Panc1 (cell line): ENCODE measurements around the gene ANXA6. TPM values are rescaled to one million over a fixed set of nuclear protein-coding genes. Genes with fewer than 3 reads are reported as not detected.

Experiments
- ATAC-seq: fragments of 200-7000 bp; cut with Tn5 transposase; 2 replicates; pipeline ENCODE4 v1.9.1; 2020; ENCODE audit warnings: mild to moderate bottlenecking, moderate library complexity
- BruUV-seq: library from RNA; stranded (reverse); fragments of 400-500 nt; replicated peaks from 2 replicates; lab custom pipeline; 2021; lab: Mats Ljungman, UMichigan
- CTCF ChIA-PET: fragments of 300-600 bp; sonication (Branson Sonifier 250); formaldehyde crosslinking; loops from one replicate; lab custom pipeline; 2022; ENCODE audit warnings: antibody characterized with exemption; lab: Charles Lee
- POLR2A ChIA-PET: fragments of 300-600 bp; sonication (Branson Sonifier 250); formaldehyde crosslinking; loops from one replicate; lab custom pipeline; 2022; ENCODE audit warnings: antibody characterized with exemption; lab: Charles Lee
- DNase-seq: peaks from one replicate; pipeline ENCODE4 v3.0.0-alpha.2; 2010; ENCODE audit warnings: low read depth, low spot score
- H3K27ac ChIP-seq: 2 replicates; pipeline ENCODE4 v1.5.1; 2011; ENCODE audit warnings: mild to moderate bottlenecking, low read length, inconsistent platforms
- H3K27me3 ChIP-seq: fragments of 200-500 bp; sonication (Bioruptor generic); 2 replicates; pipeline ENCODE4 v1.6.0; 2014; ENCODE audit warnings: low read length, inconsistent platforms; ENCODE audit not compliant: control insufficient read depth, insufficient read depth
- H3K36me3 ChIP-seq: fragments of 200-500 bp; sonication (Bioruptor generic); 2 replicates; pipeline ENCODE4 v1.5.1; 2014; ENCODE audit warnings: inconsistent platforms, mild to moderate bottlenecking, low read length, moderate library complexity; ENCODE audit not compliant: control insufficient read depth, insufficient read depth
- H3K4me1 ChIP-seq: 2 replicates; pipeline ENCODE4 v1.5.1; 2011; ENCODE audit warnings: inconsistent platforms, mild to moderate bottlenecking, low read length, moderate library complexity; ENCODE audit not compliant: control insufficient read depth, insufficient read depth
- H3K4me3 ChIP-seq, 2 experiments: 2 replicates each; pipeline ENCODE4 v1.5.1; 2011 to 2012; ENCODE audit warnings: low read depth in 2 of 2, low read length in 2 of 2, mild to moderate bottlenecking in 2 of 2, inconsistent platforms in 1 of 2, moderate library complexity in 1 of 2
- H3K9me3 ChIP-seq: fragments of 200-500 bp; sonication (Bioruptor generic); 2 replicates; pipeline ENCODE4 v1.5.1; 2014; ENCODE audit warnings: low read depth, mild to moderate bottlenecking, inconsistent platforms, low read length, moderate library complexity; ENCODE audit not compliant: control insufficient read depth, insufficient read depth
- CTCF ChIP-seq: fragments of 450-650 bp; IDR thresholded peaks from 2 replicates; pipeline ENCODE4 v1.5.1; 2017; ENCODE audit warnings: mild to moderate bottlenecking
- POLR2AphosphoS5 ChIP-seq: IDR thresholded peaks from 2 replicates; pipeline ENCODE4 v1.6.1; 2012; ENCODE audit warnings: mild to moderate bottlenecking, low read depth, low read length, moderate library complexity
- REST ChIP-seq, 2 experiments: IDR thresholded peaks; 2 replicates each; pipeline ENCODE4 v1.6.1; 2011 to 2012; ENCODE audit warnings: low read depth in 2 of 2, control low read depth in 1 of 2, low read length in 1 of 2, mild to moderate bottlenecking in 1 of 2, moderate library complexity in 1 of 2; ENCODE audit not compliant: insufficient read depth in 1 of 2
- SIN3A ChIP-seq: IDR thresholded peaks from 2 replicates; pipeline ENCODE4 v1.6.1; 2012; ENCODE audit warnings: low read depth, mild to moderate bottlenecking, low read length, moderate library complexity, borderline replicate concordance; ENCODE audit not compliant: insufficient read depth
- TCF7L2 ChIP-seq: IDR thresholded peaks from 2 replicates; pipeline ENCODE4 v1.6.1; 2011; ENCODE audit warnings: mild to moderate bottlenecking, low read depth, low read length, inconsistent platforms
- in situ Hi-C: cut with HindIII; loops from 2 replicates; pipeline ENCODE4 v1.10.0; 2016; ENCODE audit warnings: low sequenced_read_pairs, low pct_unique_long_range_greater_than_20kb
- intact Hi-C: fragments of 100-400 bp; cut with micrococcal nuclease; formaldehyde crosslinking; loops from one replicate; pipeline ENCODE4 v1.10.0; 2022; ENCODE audit not compliant: unreplicated experiment
- total RNA-seq: library from RNA; stranded (reverse); gene quantifications from one replicate; pipeline ENCODE4 v1.2.1, GENCODE V29; 2021; ENCODE audit not compliant: unreplicated experiment

Gene ANXA6
- total RNA-seq, 1 experiment from 2014 or later = 60.0 TPM

- in situ Hi-C loops = no loop called here
- CTCF ChIA-PET = interaction anchor here (0.6 to 2.5 kb wide), 15 partner anchors 9 to 532 kb away, joined by 3 to 48 read pairs (median 4); partner anchors contain the start of gene CCDC69
- POLR2A ChIA-PET = no interaction called here
- peak; percentile 54 for DNase-seq
- Histone ChIP-seq H3K4me1 (no peaks in the 10 kb centered on the region), H3K36me3 (no peaks in the 10 kb centered on the region), H3K27ac (no peak overlapping the region), H3K4me3 (no peak overlapping the region), H3K9me3 (no peaks in the 10 kb centered on the region), H3K27me3 (no peaks in the 10 kb centered on the region)
- intact Hi-C loops = loop anchor here (1.0 to 10.0 kb wide), 3 partner anchors 38 to 169 kb away; no protein-coding TSS in a partner anchor
- TF ChIP-seq CTCF = peak; percentile 87
- TF ChIP-seq REST (IDR thresholded peaks at IDR 0.05; ENCODE audit: insufficient read depth in 1 of 2, low read depth in 2 of 2, low read length in 1 of 2) = no peak
- BruUV-seq = no TSS peak
- ATAC-seq = peak; percentile 90
These were observed 31.4 kb downstream of the ANXA6 start for GRCh38 chr5:151126199-151126645.

GRCh38 chr5:151125421-151125820 is 32.2 kb downstream of the ANXA6 start:
- intact Hi-C loops (loop anchor here (10.0 kb wide), 1 partner anchor 169 kb away; no protein-coding TSS in a partner anchor), in situ Hi-C loops (no loop called here)
- TF ChIP-seq POLR2AphosphoS5 = no peak
- no peak for TF ChIP-seq TCF7L2
- TF ChIP-seq SIN3A = no peak
- no peak for TF ChIP-seq CTCF
- TF ChIP-seq REST (IDR thresholded peaks at IDR 0.05; ENCODE audit: insufficient read depth in 1 of 2, low read depth in 2 of 2, low read length in 1 of 2) = no peak
- Histone ChIP-seq H3K9me3 (no peaks in the 10 kb centered on the region), H3K4me3 (no peak overlapping the region), H3K27ac (no peak overlapping the region), H3K36me3 (no peaks in the 10 kb centered on the region), H3K27me3 (no peaks in the 10 kb centered on the region), H3K4me1 (no peaks in the 10 kb centered on the region)
- CTCF ChIA-PET = interaction anchor here (0.9 to 2.5 kb wide), 10 partner anchors 10 to 526 kb away, joined by 3 to 48 read pairs (median 4); partner anchors contain the start of gene CCDC69
- BruUV-seq = no TSS peak
- POLR2A ChIA-PET = no interaction called here
- no peak for DNase-seq
- ATAC-seq = no peak
